Superior temporal gyrus (tissue), 1 donor: Measurements from ENCODE around the gene TMBIM1.

Experiments
- DNase-seq: peaks from one replicate; pipeline ENCODE4 v3.0.0-alpha.2; 2016; ENCODE audit errors: extremely low spot score

Gene TMBIM1

GRCh38 chr2:218257390-218257981, 34.8 kb downstream of the TMBIM1 start:
- no peak for DNase-seq

GRCh38 chr2:218256612-218257350, 35.5 kb downstream of the TMBIM1 start:
- no peak for DNase-seq

GRCh38 chr2:218255446-218255845, 36.9 kb downstream of the TMBIM1 start:
- DNase-seq = no peak

DNA sequence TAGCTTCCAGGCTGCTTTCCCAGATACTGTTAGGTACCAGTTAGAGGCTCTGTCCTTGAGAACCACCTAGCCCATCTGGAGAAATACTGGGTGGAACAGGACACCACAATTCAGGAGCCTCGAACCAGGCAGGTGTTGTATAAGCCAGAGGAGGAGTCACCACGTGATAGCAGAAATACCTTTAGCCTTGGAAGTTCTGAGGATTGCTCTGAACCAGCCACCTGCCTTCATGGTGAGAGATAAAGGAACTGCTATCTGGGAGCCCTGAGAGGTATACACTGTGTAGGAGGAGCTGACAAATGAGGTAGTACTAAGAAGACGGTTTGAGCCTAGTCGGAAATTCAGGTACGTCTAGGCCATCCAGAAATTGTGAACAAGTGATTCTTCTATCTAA, 39.1 kb downstream of the TMBIM1 start:
- no peak for DNase-seq

GRCh38 chr2:218252509-218253231, 39.6 kb downstream of the TMBIM1 start:
- DNase-seq = no peak

GRCh38 chr2:218249691-218250090, 42.6 kb downstream of the TMBIM1 start:
- no peak for DNase-seq

DNA sequence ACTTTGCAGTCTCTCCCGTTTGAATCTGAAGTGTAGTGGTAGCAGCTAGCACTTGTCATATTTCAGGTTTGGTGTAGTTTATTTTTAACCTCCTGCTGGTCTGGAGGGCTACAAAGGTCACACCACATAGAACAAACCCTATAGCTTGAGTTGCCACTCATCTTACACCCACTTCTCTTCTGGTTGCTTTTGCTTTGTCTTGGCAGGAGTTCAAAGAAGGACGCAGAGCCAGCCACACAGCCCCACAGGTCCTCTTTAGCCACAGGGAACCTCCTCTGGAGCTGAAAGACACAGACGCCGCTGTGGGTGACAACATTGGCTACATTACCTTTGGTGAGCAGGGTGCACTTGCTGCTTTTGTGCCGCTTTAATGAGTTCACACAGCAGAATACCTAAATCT, 47.1 kb downstream of the TMBIM1 start:
- DNase-seq = no peak

- no peak for DNase-seq
Observed at GRCh38 chr2:218244665-218245064, 47.6 kb downstream of the TMBIM1 start.

DNA sequence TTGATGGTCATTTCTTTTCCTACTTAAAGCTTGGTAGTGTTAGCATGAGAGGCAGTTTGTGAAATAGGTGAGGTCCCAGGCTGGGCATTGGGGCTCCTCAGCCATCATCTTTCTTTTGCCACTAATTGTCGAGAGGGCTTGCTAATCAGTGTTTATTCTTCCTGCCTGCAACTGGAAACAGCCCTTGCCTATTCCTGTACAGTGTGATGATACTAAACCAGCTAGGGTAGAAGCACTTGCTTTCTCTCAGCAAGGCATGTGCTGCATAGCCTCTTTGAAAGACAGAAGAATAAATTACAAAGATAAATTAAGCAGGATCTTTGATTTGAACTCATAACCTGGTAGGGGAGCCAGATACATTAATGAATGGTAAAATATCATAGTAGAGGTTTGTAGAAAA, 48.1 kb downstream of the TMBIM1 start:
- no peak for DNase-seq

DNA sequence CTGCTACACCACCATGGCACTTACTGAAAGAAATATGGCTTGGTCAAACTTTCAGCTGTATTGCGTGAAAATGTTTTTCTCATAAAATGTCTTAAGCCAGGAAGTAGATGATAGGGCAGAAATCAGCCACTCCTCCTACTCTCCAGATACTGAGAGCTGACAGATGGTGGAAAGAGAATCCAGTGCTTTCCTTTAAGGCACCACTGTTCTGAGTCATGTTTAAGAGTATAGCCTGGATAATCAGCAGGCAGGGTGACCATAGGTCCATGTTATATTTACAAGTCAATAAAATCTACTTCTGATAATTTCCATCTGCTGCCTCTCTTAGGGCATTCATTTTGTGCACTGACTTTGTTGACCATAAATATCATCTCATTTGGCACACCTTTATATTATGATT, 53.4 kb downstream of the TMBIM1 start:
- no peak for DNase-seq

DNA sequence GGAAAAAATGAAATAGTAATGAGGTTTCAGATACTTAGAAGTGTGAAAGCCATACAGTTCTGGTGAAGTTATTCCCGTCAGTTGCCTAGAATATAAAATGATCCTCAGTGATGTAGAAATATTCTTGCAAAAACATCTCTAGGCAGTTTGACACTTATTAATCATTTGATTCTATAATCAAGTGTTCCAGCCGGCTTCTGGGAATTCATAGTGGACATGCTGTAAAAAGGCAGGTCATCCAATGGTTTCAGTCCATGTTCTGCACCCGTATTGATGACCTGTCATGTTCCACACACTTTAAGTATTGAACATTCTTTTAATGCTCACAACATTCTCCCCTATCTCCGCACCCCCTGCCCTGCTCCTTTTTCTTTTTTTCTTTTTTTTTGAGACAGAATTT, 55.5 kb downstream of the TMBIM1 start:
- no peak for DNase-seq

DNA sequence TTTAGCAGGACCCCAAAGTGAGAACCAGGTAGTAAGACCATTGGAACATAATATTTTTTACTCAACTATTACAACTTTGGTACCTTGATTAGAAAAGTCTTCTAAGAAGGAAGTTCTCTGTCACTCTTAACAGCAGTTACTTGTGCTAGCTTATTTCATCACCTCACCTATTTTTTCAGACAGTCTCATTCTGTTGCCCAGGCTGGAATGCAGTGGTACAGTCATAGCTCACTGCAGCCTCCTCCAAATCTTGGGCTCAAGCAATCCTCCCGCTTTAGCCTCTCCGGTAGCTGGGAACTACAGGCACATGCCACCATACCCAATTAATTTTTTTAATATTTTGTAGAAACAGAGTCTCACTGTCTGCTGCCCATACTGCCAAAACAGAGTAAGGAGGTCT, 57.3 kb downstream of the TMBIM1 start:
- no peak for DNase-seq

DNA sequence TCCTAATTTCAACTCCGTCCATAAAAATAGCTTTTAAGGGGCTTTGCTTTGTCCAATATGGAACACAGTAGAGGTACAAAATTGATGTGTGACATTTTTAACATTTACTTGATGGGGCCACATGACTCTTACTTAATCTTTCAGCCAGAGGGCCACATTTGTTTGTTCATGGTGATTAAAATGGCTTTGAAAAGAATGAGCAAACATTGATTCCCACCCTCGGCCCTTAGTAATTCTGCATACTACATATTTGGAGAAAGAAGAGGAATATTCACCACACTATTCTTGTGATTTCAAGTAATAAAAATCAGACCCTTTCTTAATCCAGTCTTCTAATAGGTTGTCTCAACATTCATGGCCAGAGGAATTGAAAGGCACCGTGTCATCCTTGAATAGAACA, 57.8 kb downstream of the TMBIM1 start:
- DNase-seq = no peak

GRCh38 chr2:218233543-218233942, 58.8 kb downstream of the TMBIM1 start:
- no peak for DNase-seq

DNA sequence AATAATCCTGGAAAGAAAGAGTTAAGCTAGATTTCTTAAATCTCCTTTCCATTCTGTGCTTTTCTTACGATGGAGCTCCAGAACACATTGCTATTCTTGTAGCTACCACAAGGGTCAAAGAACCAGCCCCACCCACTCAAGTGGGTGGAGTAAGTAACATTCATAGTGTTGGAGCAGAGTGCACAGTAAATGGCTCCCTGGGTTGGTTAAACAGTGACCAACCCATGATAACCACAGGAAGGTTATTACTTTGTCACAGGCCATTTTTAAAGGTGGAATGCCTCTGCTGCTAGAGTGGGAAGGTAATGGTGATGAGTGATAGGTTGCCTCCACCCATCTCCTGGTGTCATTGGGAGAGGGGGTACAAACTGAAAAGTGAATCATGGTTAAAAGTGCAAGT, 61.4 kb downstream of the TMBIM1 start:
- DNase-seq = no peak

GRCh38 chr2:218229851-218230250, 62.5 kb downstream of the TMBIM1 start:
- DNase-seq = no peak

- no peak for DNase-seq
Observed at GRCh38 chr2:218229239-218229638, 63.1 kb downstream of the TMBIM1 start.

DNA sequence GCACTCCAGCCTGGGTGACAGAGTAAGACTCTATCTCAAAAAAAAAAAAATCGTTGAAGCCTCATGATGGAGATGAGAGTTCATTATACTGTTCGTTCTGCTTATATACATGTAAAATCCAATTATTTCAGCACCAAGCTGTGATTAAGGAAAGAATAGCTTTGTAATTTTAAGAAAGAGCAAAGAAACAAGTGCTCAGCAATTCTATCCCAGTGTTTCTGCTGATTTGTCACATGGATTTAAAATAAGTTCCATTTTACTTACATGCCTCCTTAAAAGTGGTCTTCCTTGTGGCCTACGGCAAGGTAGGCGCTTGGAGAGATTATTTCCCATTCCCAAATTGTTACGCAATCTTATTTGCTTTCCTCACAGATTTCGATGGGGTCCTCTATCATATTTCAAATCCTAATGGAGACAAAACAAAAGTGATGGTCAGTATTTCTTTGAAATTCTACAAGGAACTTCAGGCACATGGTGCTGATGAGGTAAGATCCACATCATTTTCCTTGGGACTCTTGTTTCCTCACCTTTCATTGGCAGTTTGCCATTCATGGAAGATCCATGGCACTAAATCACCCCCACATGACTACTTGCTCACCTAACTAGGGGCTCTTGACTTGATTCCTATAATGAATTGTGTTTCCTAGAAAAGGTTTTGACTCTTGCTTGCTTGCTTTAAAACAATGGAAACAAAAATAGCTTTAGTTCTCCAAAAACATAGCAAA, 63.8 kb downstream of the TMBIM1 start:
- no peak for DNase-seq

- no peak for DNase-seq
Observed at GRCh38 chr2:218226903-218227302, 65.4 kb downstream of the TMBIM1 start.
